HG03558 (cell line): ENCODE results near the gene NDST1.
"Not testable (repeated sequence)": the region's sequence is repeated elsewhere in the genome, so short reads cannot be mapped to it uniquely, and the experiment has no call there.

ENCODE experiments used
- ATAC-seq: cut with Tn5 transposase; IDR thresholded peaks from one replicate; pipeline ENCODE4 v1.9.1; 2021; ENCODE audit warnings: moderate number of reproducible peaks; ENCODE audit not compliant: unreplicated experiment; ENCODE audit errors: extremely low read depth

The NDST1 gene

GRCh38 chr5:150507474-150508276 lies at the start of gene NDST1:
Gene NDST1, plus strand, starts transcription at chr5:150508131. Its CDS starts 13,124 bp downstream, at chr5:150521255.
- no peak for ATAC-seq

GRCh38 chr5:150458802-150459557 lies 49.0 kb upstream of the NDST1 start:
- ATAC-seq: no peak

- no peak for ATAC-seq
Measured at GRCh38 chr5:150460781-150461180, 47.1 kb upstream of the NDST1 start.

- ATAC-seq: peak; percentile 54
Measured at GRCh38 chr5:150461231-150461630, 46.7 kb upstream of the NDST1 start.

- no peak for ATAC-seq
Measured at GRCh38 chr5:150464554-150465012, 43.3 kb upstream of the NDST1 start.

GRCh38 chr5:150465927-150466326 lies 42.0 kb upstream of the NDST1 start:
- ATAC-seq: no peak

GRCh38 chr5:150468206-150468605 lies 39.7 kb upstream of the NDST1 start:
- ATAC-seq: no peak

- no peak for ATAC-seq
Measured at GRCh38 chr5:150469718-150470469, 38.0 kb upstream of the NDST1 start.

- no peak for ATAC-seq
Measured at GRCh38 chr5:150473673-150474358, 34.1 kb upstream of the NDST1 start.

- ATAC-seq: not testable (repeated sequence)
Measured at GRCh38 chr5:150476568-150476967, 31.4 kb upstream of the NDST1 start.

GRCh38 chr5:150479416-150479815 lies 28.5 kb upstream of the NDST1 start:
- ATAC-seq: no peak

- no peak for ATAC-seq
Measured at GRCh38 chr5:150481708-150481965, 26.3 kb upstream of the NDST1 start.

- no peak for ATAC-seq
Measured at GRCh38 chr5:150481972-150482406, 25.9 kb upstream of the NDST1 start.

GRCh38 chr5:150484964-150485692 lies 22.8 kb upstream of the NDST1 start:
- no peak for ATAC-seq

- no peak for ATAC-seq
Measured at GRCh38 chr5:150485693-150486401, 22.1 kb upstream of the NDST1 start.

GRCh38 chr5:150486402-150487198 lies 21.3 kb upstream of the NDST1 start:
- ATAC-seq: no peak

GRCh38 chr5:150487199-150488061 lies 20.5 kb upstream of the NDST1 start:
- no peak for ATAC-seq
